WERI-Rb-1 (cell line): ENCODE results near the gene GLRX2.

Source experiments
- DNase-seq: peaks from one replicate; pipeline ENCODE4 v3.0.0-alpha.2; 2020
- H3K27ac ChIP-seq: fragments of 250-450 bp; sonication (Bioruptor Pico); 2 replicates; pipeline ENCODE4 v1.5.1; 2020; ENCODE audit warnings: mild to moderate bottlenecking, moderate library complexity
- H3K27me3 ChIP-seq: fragments of 250-450 bp; sonication (Bioruptor Pico); 2 replicates; pipeline ENCODE4 v1.5.1; 2021; ENCODE audit warnings: mild to moderate bottlenecking, low read depth, moderate library complexity; ENCODE audit not compliant: insufficient read depth, severe bottlenecking
- H3K36me3 ChIP-seq: fragments of 250-450 bp; sonication (Bioruptor Pico); 2 replicates; pipeline ENCODE4 v1.5.1; 2020; ENCODE audit warnings: mild to moderate bottlenecking, moderate library complexity
- H3K4me3 ChIP-seq: 2 replicates; pipeline ENCODE4 v1.5.1; 2011; ENCODE audit warnings: low read depth, mild to moderate bottlenecking, control low read depth, low read length
- H3K9me3 ChIP-seq: fragments of 250-450 bp; sonication (Bioruptor Pico); 2 replicates; pipeline ENCODE4 v1.5.1; 2021; ENCODE audit warnings: mild to moderate bottlenecking, moderate library complexity; ENCODE audit not compliant: severe bottlenecking
- TF ChIP-seq, protein P1 (sequence below): IDR thresholded peaks from 2 replicates; pipeline ENCODE4 v1.5.1; 2011; ENCODE audit warnings: low read depth, mild to moderate bottlenecking, control low read depth, inconsistent platforms, low read length

Gene GLRX2

DNA sequence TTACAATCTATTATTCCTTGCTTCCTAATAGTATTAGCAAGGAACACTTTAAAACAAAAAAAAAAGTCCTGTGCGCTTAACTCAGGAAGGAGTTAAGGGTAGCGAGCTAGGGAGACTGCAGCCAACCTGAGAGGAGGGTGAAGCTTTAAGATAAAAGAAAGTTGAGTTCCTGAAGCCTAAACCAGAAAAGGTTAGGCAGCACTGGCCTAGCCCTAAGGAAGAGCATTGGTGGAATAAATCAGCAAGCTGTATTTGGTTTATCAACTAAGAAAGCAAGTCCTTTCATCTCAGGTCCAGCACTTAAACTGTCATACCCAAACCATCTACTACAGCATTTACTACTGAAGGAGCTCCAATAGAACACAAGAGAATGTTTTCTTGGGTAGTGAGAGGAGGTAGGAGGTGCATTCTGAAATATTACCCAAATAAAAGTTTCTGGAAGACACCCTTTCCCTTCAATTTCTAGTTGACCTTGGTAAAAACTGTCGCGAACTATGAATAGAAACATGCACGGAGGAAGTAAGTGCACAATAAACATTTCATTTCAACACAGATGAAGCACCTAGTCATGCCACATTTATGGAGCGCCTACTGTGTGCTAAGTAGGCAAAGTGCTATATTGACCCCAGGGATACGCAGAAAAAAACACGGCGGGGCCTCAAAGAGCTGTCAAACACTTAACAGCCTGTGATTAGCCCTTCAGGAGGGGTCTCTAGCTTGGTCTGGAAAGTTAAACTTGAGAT, 1.3 kb downstream of the GLRX2 start:
- Histone ChIP-seq H3K36me3 (peaks cover 6% of the 10 kb centered on the region), H3K9me3 (no peaks in the 10 kb centered on the region), H3K27ac (peak overlapping the region; percentile 82; the same call in 1 of the 2 replicates), H3K27me3 (no peaks in the 10 kb centered on the region), H3K4me3 (peak overlapping the region; percentile 92)
- DNase-seq: no peak
- TF ChIP-seq, protein P1, sequence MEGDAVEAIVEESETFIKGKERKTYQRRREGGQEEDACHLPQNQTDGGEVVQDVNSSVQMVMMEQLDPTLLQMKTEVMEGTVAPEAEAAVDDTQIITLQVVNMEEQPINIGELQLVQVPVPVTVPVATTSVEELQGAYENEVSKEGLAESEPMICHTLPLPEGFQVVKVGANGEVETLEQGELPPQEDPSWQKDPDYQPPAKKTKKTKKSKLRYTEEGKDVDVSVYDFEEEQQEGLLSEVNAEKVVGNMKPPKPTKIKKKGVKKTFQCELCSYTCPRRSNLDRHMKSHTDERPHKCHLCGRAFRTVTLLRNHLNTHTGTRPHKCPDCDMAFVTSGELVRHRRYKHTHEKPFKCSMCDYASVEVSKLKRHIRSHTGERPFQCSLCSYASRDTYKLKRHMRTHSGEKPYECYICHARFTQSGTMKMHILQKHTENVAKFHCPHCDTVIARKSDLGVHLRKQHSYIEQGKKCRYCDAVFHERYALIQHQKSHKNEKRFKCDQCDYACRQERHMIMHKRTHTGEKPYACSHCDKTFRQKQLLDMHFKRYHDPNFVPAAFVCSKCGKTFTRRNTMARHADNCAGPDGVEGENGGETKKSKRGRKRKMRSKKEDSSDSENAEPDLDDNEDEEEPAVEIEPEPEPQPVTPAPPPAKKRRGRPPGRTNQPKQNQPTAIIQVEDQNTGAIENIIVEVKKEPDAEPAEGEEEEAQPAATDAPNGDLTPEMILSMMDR: no peak

DNA sequence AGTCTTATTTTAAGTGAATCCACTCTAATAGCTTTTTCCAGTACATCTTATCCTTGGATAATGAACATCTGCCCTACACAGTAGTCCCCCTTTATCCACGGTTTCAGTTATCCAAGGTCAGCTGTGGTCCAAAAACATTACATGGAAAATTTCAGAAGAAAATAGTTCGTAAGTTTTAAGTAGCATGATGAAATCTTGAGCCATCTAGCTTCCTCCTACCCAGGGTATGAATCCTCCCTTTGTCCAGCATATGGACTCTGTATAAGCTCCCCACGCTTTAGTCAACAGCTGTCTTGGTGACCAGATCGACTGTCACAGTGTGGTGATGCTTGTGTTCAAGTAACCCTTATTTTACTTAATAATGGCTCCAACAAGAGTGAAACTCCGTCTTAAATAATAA, 2.6 kb downstream of the GLRX2 start:
- Histone ChIP-seq H3K9me3 (no peaks in the 10 kb centered on the region), H3K27me3 (no peaks in the 10 kb centered on the region), H3K27ac (no peak overlapping the region), H3K36me3 (peaks cover 11% of the 10 kb centered on the region), H3K4me3 (no peak overlapping the region)
- DNase-seq: no peak
- TF ChIP-seq, protein P1: no peak

DNA sequence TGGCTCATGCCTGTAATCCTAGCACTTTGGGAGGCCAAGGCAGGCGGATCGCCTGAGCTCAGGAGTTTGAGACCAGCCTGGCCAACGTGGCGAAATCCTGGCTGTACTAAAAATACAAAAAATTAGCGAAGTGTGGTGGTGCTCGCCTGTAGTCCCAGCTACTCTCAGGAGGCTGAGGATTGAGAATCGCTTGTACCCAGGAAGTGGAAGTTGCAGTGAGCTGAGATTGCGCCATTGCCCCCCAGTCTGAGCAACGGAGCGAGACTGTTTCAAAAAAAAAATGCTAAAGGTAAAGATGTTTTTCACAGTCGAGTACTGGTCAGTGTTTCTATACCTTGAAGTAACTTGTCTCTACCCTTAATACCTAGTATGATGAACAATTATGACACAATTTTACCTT, 11.1 kb downstream of the GLRX2 start:
- H3K27ac ChIP-seq: no peak overlapping the region
- H3K36me3 ChIP-seq: peaks cover 26% of the 10 kb centered on the region
- no peaks in the 10 kb centered on the region for H3K27me3 ChIP-seq
- H3K9me3 ChIP-seq: no peaks in the 10 kb centered on the region
- no peak overlapping the region for H3K4me3 ChIP-seq
- TF ChIP-seq, protein P1: no peak
- DNase-seq: no peak

DNA sequence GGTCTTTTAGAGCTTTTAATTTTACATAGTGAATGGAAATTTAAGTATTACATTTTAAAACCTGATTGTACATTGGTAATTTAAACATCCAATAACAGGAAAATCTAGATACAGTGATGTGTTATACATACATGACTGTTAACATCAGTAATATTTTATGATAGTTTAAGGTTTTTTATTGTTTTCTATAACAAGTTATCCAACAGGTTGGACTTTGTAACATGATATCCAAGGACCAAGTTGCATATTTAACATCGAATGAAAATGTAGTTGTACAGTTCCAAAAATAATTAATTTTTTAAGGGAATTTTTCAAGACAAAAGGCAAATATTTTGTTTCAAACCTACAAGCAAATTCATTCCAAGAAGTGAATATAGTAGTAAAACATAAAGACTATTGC, 14.3 kb downstream of the GLRX2 start:
- Histone ChIP-seq H3K27me3 (no peaks in the 10 kb centered on the region), H3K36me3 (peaks cover 22% of the 10 kb centered on the region)

DNA sequence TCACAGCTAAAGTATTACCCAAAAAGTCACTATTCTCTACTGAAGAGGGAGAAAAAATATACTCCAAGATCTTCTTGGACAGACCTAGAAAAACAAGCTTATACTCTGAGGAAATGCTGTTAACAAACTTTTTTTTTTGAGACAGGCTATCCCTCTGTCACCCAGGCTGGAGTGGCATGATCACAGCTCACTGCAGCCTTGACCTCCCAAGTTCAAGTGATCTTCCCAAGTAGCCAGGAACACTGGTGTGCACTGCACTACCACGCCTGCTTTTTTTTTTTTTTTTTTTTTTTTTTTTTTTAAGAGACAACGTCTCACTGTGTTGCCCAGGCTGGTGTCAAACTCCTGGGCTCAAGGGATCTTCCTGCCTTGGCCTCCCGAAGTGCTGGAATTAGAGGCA, 17.3 kb downstream of the GLRX2 start:
- H3K9me3 ChIP-seq: no peaks in the 10 kb centered on the region
- H3K27me3 ChIP-seq: no peaks in the 10 kb centered on the region
- DNase-seq: no peak
- TF ChIP-seq, protein P1: no peak
- H3K36me3 ChIP-seq: peaks cover 40% of the 10 kb centered on the region
- no peak overlapping the region for H3K27ac ChIP-seq
- no peak overlapping the region for H3K4me3 ChIP-seq

More for the DNA sequence above, 14.3 kb downstream of the GLRX2 start:
- Histone ChIP-seq H3K27ac (no peak overlapping the region), H3K9me3 (no peaks in the 10 kb centered on the region), H3K4me3 (no peak overlapping the region)
- TF ChIP-seq, protein P1: no peak
- DNase-seq: no peak

DNA sequence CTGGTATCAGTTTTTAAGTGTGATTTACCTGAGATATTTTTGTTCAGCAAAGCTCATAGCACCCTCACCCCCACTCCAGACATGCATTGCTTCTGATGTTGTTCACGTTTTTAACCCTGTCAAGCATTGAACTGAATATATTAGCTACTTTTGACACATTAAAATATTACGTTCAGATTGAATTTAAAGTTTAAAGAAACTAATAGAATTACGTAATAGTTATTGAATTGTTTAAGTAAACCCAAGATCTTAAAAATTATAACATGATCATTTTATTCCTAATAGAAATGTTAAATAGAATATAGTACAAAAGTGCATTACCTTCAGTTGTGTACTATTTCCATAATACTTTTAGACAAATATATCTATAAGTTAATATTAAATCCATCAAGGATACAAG, 18.9 kb downstream of the GLRX2 start:
- Histone ChIP-seq H3K36me3 (peaks cover 50% of the 10 kb centered on the region), H3K9me3 (no peaks in the 10 kb centered on the region), H3K27ac (no peak overlapping the region), H3K4me3 (no peak overlapping the region), H3K27me3 (no peaks in the 10 kb centered on the region)
- no peak for DNase-seq
- TF ChIP-seq, protein P1: no peak
